Fibroblast of upper back skin (primary cell): Measurements from ENCODE around the gene GSC2.

Experiments
- DNase-seq: peaks from one replicate; pipeline ENCODE4 v3.0.0-alpha.2; 2013

The GSC2 gene

GRCh38 chr22:19149991-19150390 is at the start of gene GSC2:
Gene GSC2, minus strand, starts transcription at chr22:19150292. Its CDS starts 9 bp downstream, at chr22:19150283.
- no peak for DNase-seq

GRCh38 chr22:19199479-19199878 is 49.4 kb upstream of the GSC2 start:
- DNase-seq, result no peak

- no peak for DNase-seq
Observed at GRCh38 chr22:19197997-19198865, 48.1 kb upstream of the GSC2 start.

GRCh38 chr22:19196841-19197612 is 46.9 kb upstream of the GSC2 start:
- no peak for DNase-seq

- DNase-seq, result no peak
Observed at GRCh38 chr22:19195796-19196731, 46.0 kb upstream of the GSC2 start.

GRCh38 chr22:19194766-19195536 is 44.9 kb upstream of the GSC2 start:
- DNase-seq, result no peak

- no peak for DNase-seq
Observed at GRCh38 chr22:19193879-19194278, 43.8 kb upstream of the GSC2 start.

GRCh38 chr22:19187716-19188563 is 37.8 kb upstream of the GSC2 start:
- DNase-seq, result no peak

- DNase-seq, result no peak
Observed at GRCh38 chr22:19184276-19184997, 34.3 kb upstream of the GSC2 start.

- DNase-seq, result no peak
Observed at GRCh38 chr22:19183216-19183615, 33.1 kb upstream of the GSC2 start.

GRCh38 chr22:19182472-19183157 is 32.5 kb upstream of the GSC2 start:
- DNase-seq, result no peak

- no peak for DNase-seq
Observed at GRCh38 chr22:19181786-19182471, 31.8 kb upstream of the GSC2 start.

- DNase-seq, result no peak
Observed at GRCh38 chr22:19180740-19181410, 30.8 kb upstream of the GSC2 start.

- DNase-seq, result no peak
Observed at GRCh38 chr22:19180234-19180633, 30.1 kb upstream of the GSC2 start.

GRCh38 chr22:19179497-19180048 is 29.5 kb upstream of the GSC2 start:
- peak; percentile 73 for DNase-seq

- peak; percentile 85 for DNase-seq
Observed at GRCh38 chr22:19178657-19179496, 28.8 kb upstream of the GSC2 start, which contains the start of gene SLC25A1. Gene SLC25A1, minus strand, starts transcription at chr22:19178736. Its CDS starts 63 bp downstream, at chr22:19178673.

- no peak for DNase-seq
Observed at GRCh38 chr22:19178065-19178656, 28.1 kb upstream of the GSC2 start.
